ENCODE measurements around the gene XIST. TPM values are rescaled to one million over a fixed set of nuclear protein-coding genes. Genes with fewer than 3 reads are reported as not detected.

XIST gene
- total and polyA plus RNA-seq, 10 of the 15 experiments (the other 5 are each of a cell fraction or from before 2014, with no cell fraction given) = 39.1 to 787 (median 91.3) TPM

DNA sequence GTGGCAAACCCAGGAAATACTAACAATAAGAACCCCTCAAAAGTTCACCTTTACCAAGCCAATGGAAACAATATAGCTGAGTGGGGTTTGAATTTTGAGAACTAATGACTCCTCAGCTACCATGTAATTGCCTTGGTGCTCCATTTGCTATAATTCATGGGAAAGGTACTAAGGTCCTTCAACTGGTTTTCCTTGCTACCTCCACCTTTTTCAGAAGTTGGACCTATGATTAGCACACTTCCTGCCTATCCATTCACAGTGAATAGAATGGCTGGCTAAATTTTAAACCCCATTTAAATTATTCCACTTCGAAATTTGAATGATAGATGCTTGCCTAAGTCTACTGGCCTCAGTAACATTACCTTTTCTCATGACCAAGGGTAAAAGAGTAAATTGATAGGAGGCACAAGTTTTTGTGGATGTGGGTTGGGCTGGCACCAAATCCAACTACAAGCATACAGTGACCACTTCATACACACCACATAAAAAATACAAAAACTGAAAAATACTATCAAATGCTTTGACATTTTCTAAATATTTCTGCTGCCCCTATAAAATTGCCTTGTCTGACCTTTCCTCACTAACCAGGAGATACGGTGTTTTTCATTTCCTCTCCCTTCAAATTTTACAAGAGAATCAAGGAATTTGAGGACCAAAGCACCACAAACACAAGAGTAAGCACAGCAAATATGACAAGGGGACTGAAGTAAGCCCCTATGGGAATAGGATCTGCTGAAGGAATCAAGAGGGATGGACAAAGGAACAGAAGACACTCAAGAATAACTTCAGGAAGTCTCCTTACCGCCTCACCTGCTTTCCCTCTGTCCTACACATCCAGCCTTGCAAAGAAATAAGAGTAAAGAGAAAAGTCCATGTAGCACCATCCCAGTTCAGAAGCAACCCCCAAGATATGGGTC lies 34.1 kb downstream of the XIST start:
- CTCF ChIA-PET = interaction anchor here (1.0 kb wide), 1 partner anchor 12 kb away, joined by 3 read pairs; no protein-coding TSS in a partner anchor
- Histone ChIP-seq H3K79me2 (ENCODE audit: control insufficient read depth, insufficient read depth, low read length) (no peaks in the 10 kb centered on the region), H3K9me3 (replicated peaks; ENCODE audit: control insufficient read depth, insufficient read depth, low read length) (no peaks in the 10 kb centered on the region), H3K4me2 (ENCODE audit: control insufficient read depth, insufficient read depth) (no peak overlapping the region), H3K27ac (ENCODE audit: control insufficient read depth, insufficient read depth) (no peak overlapping the region), H3K36me3 (ENCODE audit: control insufficient read depth in 2 of 2, insufficient read depth in 2 of 2, low read length in 1 of 2) (no peaks in the 10 kb centered on the region), H2AFZ (ENCODE audit: control insufficient read depth, low read depth, low read length) (no peak overlapping the region), H3K9ac (ENCODE audit: control insufficient read depth, insufficient read depth, low read length) (no peak overlapping the region), H3K4me3 (no peak overlapping the region), H4K20me1 (ENCODE audit: control insufficient read depth, insufficient read depth) (no peaks in the 10 kb centered on the region), H3K4me1 (ENCODE audit: control insufficient read depth, insufficient read depth, low read length) (no peaks in the 10 kb centered on the region), H3K27me3 (replicated peaks in 1 of 2; ENCODE audit: control insufficient read depth in 2 of 2, insufficient read depth in 2 of 2, low read length in 1 of 2) (no peaks in the 10 kb centered on the region)
- RAD21 ChIA-PET (ENCODE audit: unreplicated experiment) = no interaction called here
- in situ Hi-C loops (cut with MboI) = no loop called here
- WGBS (ENCODE audit: insufficient coverage, insufficient replicate concordance, low lambda C conversion rate, missing lambda C conversion rate) = 71% methylated on average over 3 of the region's 3 CpGs
- SMC1A ChIA-PET (ENCODE audit: uncharacterized antibody, unreplicated experiment) = interaction anchor here (0.6 kb wide), 1 partner anchor 37 kb away, joined by 3 read pairs; no protein-coding TSS in a partner anchor
- POLR2A ChIA-PET = no interaction called here
- FAIRE-seq (peak; percentile 64), DNase-seq (ENCODE audit: low read depth, low spot score) (no peak), ATAC-seq (no peak)
- intact Hi-C loops (cut with micrococcal nuclease; ENCODE audit: unreplicated experiment) = no loop called here
- TF ChIP-seq, protein P1, sequence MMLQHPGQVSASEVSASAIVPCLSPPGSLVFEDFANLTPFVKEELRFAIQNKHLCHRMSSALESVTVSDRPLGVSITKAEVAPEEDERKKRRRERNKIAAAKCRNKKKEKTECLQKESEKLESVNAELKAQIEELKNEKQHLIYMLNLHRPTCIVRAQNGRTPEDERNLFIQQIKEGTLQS (IDR thresholded peaks at IDR 0.05; ENCODE audit: borderline replicate concordance, extremely low read depth, low read depth, low read length) = no peak
- TF ChIP-seq NBN (IDR thresholded peaks at IDR 0.05) = no peak
- no peak for TF ChIP-seq CREB1 (IDR thresholded peaks at IDR 0.05; ENCODE audit: low read depth)
- TF ChIP-seq IKZF2 (IDR thresholded peaks at IDR 0.05) = no peak
- no peak for TF ChIP-seq CHD2 (IDR thresholded peaks at IDR 0.05; ENCODE audit: borderline replicate concordance, low read depth, low read length)
- TF ChIP-seq, protein P2, sequence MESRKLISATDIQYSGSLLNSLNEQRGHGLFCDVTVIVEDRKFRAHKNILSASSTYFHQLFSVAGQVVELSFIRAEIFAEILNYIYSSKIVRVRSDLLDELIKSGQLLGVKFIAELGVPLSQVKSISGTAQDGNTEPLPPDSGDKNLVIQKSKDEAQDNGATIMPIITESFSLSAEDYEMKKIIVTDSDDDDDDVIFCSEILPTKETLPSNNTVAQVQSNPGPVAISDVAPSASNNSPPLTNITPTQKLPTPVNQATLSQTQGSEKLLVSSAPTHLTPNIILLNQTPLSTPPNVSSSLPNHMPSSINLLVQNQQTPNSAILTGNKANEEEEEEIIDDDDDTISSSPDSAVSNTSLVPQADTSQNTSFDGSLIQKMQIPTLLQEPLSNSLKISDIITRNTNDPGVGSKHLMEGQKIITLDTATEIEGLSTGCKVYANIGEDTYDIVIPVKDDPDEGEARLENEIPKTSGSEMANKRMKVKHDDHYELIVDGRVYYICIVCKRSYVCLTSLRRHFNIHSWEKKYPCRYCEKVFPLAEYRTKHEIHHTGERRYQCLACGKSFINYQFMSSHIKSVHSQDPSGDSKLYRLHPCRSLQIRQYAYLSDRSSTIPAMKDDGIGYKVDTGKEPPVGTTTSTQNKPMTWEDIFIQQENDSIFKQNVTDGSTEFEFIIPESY (IDR thresholded peaks at IDR 0.05) = no peak
- no peak for TF ChIP-seq NFYA (IDR thresholded peaks at IDR 0.05; ENCODE audit: borderline replicate concordance, low read depth, low read length)
- BruUV-seq (replicated peaks) = no TSS peak
